ENCODE measurements around the gene C20orf144. TPM values are rescaled to one million over a fixed set of nuclear protein-coding genes. Genes with fewer than 3 reads are reported as not detected.

C20orf144 gene
- total RNA-seq, 4 donors from 2014 or later = not detected

DNA sequence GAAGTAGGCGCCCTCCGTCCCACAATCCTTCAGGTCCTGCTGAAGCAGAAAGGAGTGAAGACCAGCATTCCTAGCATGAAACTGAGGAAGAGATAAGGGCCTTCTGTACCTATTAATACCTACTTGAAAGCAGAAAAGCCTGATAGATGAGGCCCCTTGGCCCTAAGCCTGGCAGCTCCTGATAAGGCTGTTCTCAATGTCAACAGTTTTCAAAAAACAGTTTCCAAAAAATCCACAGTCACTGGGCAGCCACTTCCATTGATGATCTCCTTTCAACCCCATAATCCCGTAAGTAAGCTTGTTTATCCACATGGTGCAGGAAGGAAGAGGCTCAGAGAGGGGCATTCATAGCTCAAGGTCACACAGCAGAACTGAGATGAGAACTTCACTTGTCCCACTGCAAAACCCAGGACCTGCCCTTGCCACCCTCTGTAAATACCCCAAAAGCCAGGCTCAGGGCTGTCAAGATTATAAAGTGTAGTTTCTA lies 26.9 kb downstream of the C20orf144 start:
- Histone ChIP-seq H3K4me3 (no peak overlapping the region), H3K27me3 (no peaks in the 10 kb centered on the region), H3K27ac (no peak overlapping the region), H3K36me3 (no peaks in the 10 kb centered on the region), H3K9me3 (no peaks in the 10 kb centered on the region), H3K4me1 (peaks cover 15 to 30% (median 17%) of the 10 kb centered on the region in 3 donors)
- DNase-seq = no peak
- intact Hi-C loops (cut with DNase I) = no loop called here
- TF ChIP-seq POLR2A (IDR thresholded peaks at IDR 0.05) = no peak
- TF ChIP-seq CTCF (IDR thresholded peaks at IDR 0.05) = no peak
- WGBS, 2 donors = 77 to 81% methylated on average over 1 to 3 of the region's 3 CpGs

GRCh38 chr20:33689493-33689892 lies 27.4 kb downstream of the C20orf144 start:
- Histone ChIP-seq H3K9me3 (no peaks in the 10 kb centered on the region), H3K4me1 (peaks cover 15 to 30% (median 17%) of the 10 kb centered on the region in 3 donors), H3K27me3 (no peaks in the 10 kb centered on the region), H3K4me3 (no peak overlapping the region), H3K27ac (no peak overlapping the region), H3K36me3 (no peaks in the 10 kb centered on the region)
- intact Hi-C loops (cut with DNase I) = no loop called here
- 88 to 93% methylated on average over 1 of the region's 1 CpG for WGBS, 2 donors
- no peak for TF ChIP-seq POLR2A (IDR thresholded peaks at IDR 0.05)
- TF ChIP-seq CTCF (IDR thresholded peaks at IDR 0.05) = no peak
- DNase-seq = no peak

- no peaks in the 10 kb centered on the region for H3K9me3 ChIP-seq
- intact Hi-C loops (cut with DNase I) = no loop called here
- H3K4me3 ChIP-seq = no peak overlapping the region
- 30 to 48% methylated on average over 3 to 4 of the region's 4 CpGs for WGBS, 2 donors
- peaks cover 12 to 30% (median 12%) of the 10 kb centered on the region in 3 donors for H3K4me1 ChIP-seq
- no peaks in the 10 kb centered on the region for H3K27me3 ChIP-seq
- no peaks in the 10 kb centered on the region for H3K36me3 ChIP-seq
- no peak overlapping the region for H3K27ac ChIP-seq
- DNase-seq = no peak
- TF ChIP-seq CTCF (IDR thresholded peaks at IDR 0.05) (no peak), POLR2A (IDR thresholded peaks at IDR 0.05) (no peak)
These were observed 27.8 kb downstream of the C20orf144 start for GRCh38 chr20:33689973-33690372.

DNA sequence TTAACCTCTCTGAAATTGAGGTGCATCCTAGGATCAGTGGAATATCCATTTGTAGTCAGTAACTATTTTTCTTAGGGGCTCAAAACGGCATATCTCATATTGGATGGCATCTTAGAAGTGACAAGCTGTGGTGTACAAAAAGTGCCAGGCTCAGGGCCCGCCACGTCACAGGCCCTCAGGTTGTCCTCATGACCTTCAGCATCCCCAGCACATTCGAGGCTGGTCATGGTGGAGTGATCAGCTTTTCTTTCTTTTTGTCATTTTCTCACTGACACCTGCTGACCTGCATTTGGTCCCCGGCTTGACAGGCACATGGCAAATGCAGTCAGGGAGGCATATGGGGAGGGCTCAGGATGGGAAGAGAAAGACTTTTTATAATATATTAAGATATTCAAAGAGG lies 31.2 kb downstream of the C20orf144 start:
- Histone ChIP-seq H3K36me3 (no peaks in the 10 kb centered on the region), H3K27ac (peak overlapping the region in 1 of 4 donors; percentile 55)

More for the DNA sequence above, 31.2 kb downstream of the C20orf144 start:
- intact Hi-C loops (cut with DNase I) = no loop called here
- Histone ChIP-seq H3K4me3 (no peak overlapping the region), H3K9me3 (no peaks in the 10 kb centered on the region), H3K27me3 (no peaks in the 10 kb centered on the region), H3K4me1 (peaks cover 0 to 33% (median 0%) of the 10 kb centered on the region in 3 donors)
- WGBS, 2 donors = 72 to 78% methylated on average over 5 of the region's 5 CpGs
- no peak for TF ChIP-seq POLR2A (IDR thresholded peaks at IDR 0.05)
- TF ChIP-seq CTCF (IDR thresholded peaks at IDR 0.05) = no peak
- DNase-seq = no peak

All from esophagus squamous epithelium (tissue), 5 donors.